ENCODE results near the gene ETV4. TPM values are rescaled to one million over a fixed set of nuclear protein-coding genes. Genes with fewer than 3 reads are reported as not detected.

Gene ETV4
- total RNA-seq, 1 donor from 2014 or later = 5.9 TPM

DNA sequence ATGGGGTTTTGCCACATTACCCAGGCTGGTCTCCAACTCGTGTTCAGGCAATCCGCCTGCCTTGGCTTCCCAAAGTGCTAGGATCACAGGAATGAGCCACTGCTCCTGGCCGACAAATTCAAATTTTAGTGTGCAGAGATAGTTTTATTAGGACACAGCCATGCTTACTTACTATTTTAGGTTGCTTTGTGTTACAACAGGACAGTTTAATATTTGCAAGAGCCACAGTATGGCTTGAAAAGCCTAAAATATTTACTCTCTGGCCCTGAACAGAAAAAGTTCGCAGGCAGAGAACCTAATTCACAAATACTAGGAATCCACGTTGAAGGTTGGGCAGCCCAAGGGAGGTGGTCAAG, 12.6 kb upstream of the ETV4 start:
- Mint-ChIP-seq H3K27me3 (ENCODE audit: unreplicated experiment) (peaks cover 21% of the 10 kb centered on the region), H3K4me1 (ENCODE audit: unreplicated experiment) (peaks cover 11% of the 10 kb centered on the region), H3K4me3 (ENCODE audit: unreplicated experiment) (no peak overlapping the region), H3K27ac (ENCODE audit: unreplicated experiment) (no peak overlapping the region), H3K9me3 (ENCODE audit: unreplicated experiment) (no peaks in the 10 kb centered on the region), H3K36me3 (ENCODE audit: unreplicated experiment) (no peaks in the 10 kb centered on the region)
- no peak for DNase-seq (ENCODE audit: extremely low spot score, unreplicated experiment)
- TF ChIP-seq, protein P1, sequence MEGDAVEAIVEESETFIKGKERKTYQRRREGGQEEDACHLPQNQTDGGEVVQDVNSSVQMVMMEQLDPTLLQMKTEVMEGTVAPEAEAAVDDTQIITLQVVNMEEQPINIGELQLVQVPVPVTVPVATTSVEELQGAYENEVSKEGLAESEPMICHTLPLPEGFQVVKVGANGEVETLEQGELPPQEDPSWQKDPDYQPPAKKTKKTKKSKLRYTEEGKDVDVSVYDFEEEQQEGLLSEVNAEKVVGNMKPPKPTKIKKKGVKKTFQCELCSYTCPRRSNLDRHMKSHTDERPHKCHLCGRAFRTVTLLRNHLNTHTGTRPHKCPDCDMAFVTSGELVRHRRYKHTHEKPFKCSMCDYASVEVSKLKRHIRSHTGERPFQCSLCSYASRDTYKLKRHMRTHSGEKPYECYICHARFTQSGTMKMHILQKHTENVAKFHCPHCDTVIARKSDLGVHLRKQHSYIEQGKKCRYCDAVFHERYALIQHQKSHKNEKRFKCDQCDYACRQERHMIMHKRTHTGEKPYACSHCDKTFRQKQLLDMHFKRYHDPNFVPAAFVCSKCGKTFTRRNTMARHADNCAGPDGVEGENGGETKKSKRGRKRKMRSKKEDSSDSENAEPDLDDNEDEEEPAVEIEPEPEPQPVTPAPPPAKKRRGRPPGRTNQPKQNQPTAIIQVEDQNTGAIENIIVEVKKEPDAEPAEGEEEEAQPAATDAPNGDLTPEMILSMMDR (IDR thresholded peaks at IDR 0.05) = no peak

DNA sequence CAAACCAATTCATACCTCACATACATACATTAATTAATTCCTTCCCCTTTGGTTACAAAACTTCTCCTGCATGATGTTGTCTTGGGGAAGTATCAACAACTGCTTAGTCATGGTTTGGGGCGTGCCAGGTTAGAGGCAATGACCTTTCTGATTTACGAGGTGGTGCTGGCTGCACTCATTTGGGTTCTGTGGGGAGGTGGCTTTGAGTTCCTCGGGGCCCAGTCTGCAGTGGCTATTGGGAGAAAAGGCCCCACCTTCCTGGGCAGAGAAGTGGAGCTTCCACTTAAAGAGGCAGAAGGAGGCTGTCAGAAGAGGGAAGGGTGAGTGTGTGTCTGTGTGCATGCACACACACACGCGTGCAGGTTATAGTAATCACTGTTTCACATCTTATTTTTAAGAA, 10.2 kb upstream of the ETV4 start:
- H3K4me1 Mint-ChIP-seq (ENCODE audit: unreplicated experiment) = peaks cover 1% of the 10 kb centered on the region
- H3K9me3 Mint-ChIP-seq (ENCODE audit: unreplicated experiment) = no peaks in the 10 kb centered on the region
- no peak overlapping the region for H3K4me3 Mint-ChIP-seq (ENCODE audit: unreplicated experiment)
- TF ChIP-seq, protein P1 (IDR thresholded peaks at IDR 0.05) = no peak
- no peak for DNase-seq (ENCODE audit: extremely low spot score, unreplicated experiment)
- H3K27me3 Mint-ChIP-seq (ENCODE audit: unreplicated experiment) = peaks cover 17% of the 10 kb centered on the region
- H3K36me3 Mint-ChIP-seq (ENCODE audit: unreplicated experiment) = no peaks in the 10 kb centered on the region
- no peak overlapping the region for H3K27ac Mint-ChIP-seq (ENCODE audit: unreplicated experiment)

DNA sequence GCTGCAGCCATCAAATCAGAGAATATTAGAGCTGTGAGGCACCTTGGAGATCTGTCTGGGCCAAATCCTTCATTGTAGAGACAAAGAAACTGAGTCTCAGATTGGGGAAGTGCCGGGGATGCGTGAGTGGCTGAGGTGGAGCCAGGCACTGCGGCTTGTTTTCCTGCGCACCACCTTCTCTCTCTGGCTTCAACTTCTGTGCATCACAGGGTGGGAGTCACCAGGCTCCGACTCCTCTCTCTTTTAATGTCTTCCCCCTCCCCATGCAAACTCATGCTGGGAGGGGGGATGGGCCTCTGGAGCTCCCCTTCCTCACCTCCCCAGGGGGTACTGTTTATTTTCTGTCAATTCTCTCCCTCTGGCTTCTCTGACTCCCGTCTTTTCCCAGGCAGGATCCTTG, 8.7 kb upstream of the ETV4 start:
- TF ChIP-seq, protein P1 (IDR thresholded peaks at IDR 0.05) = no peak
- no peaks in the 10 kb centered on the region for H3K9me3 Mint-ChIP-seq (ENCODE audit: unreplicated experiment)
- peaks cover 1% of the 10 kb centered on the region for H3K4me1 Mint-ChIP-seq (ENCODE audit: unreplicated experiment)
- no peak for DNase-seq (ENCODE audit: extremely low spot score, unreplicated experiment)
- H3K27ac Mint-ChIP-seq (ENCODE audit: unreplicated experiment) = no peak overlapping the region
- H3K4me3 Mint-ChIP-seq (ENCODE audit: unreplicated experiment) = no peak overlapping the region
- peaks cover 22% of the 10 kb centered on the region for H3K27me3 Mint-ChIP-seq (ENCODE audit: unreplicated experiment)
- H3K36me3 Mint-ChIP-seq (ENCODE audit: unreplicated experiment) = no peaks in the 10 kb centered on the region

DNA sequence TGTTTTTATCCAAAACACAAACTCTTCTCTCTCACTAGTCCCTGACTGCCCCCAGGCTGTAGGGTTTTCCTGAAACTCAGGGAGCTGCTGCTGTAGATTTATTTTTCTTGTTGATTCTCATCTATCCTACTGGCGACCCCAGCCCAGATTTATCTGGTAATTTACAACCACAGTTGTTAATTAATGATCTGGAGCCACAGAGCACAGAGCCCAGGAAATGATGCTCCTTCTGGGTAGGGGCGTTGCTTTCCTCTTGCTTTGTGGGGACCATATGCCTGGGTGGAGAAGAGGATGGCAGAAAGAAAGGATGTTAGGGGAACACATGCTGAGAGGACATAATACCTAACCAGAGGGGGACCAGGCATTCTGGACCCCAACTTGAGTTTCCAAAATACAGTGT, 7.4 kb upstream of the ETV4 start:
- Mint-ChIP-seq H3K4me3 (ENCODE audit: unreplicated experiment) (no peak overlapping the region), H3K27ac (ENCODE audit: unreplicated experiment) (no peak overlapping the region), H3K9me3 (ENCODE audit: unreplicated experiment) (no peaks in the 10 kb centered on the region), H3K27me3 (ENCODE audit: unreplicated experiment) (peaks cover 22% of the 10 kb centered on the region), H3K4me1 (ENCODE audit: unreplicated experiment) (peaks cover 1% of the 10 kb centered on the region), H3K36me3 (ENCODE audit: unreplicated experiment) (no peaks in the 10 kb centered on the region)
- DNase-seq (ENCODE audit: extremely low spot score, unreplicated experiment) = no peak
- TF ChIP-seq, protein P1 (IDR thresholded peaks at IDR 0.05) = no peak

DNA sequence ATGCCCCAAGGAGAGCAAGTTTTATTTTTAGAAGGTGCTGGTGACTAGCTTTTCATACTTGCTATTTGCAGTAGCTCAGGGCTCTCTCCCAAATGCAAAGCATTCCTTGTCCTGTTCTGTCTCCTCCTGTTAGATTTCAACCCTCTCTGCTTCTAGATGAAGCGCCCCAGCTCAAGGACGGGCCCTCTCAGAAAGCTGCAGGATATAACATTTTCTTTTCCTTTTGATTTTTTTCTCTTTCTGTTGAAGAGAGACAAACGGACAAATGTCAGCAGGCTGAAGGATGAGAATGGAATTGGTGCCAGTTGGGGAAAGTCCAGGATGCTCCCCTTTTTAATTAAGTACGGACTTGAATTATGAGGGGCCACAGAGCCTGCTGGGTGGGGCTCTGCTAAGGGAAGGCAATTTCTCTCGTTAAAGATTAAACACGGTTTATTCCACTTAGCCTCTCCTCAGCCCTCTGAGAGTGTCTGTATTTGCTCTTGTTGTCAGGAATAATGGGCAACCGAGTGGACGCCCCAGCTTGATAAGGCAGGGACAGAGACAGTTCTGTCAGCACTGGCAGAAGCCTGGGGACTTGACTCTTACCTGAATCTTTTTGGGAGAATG, 6.2 kb upstream of the ETV4 start:
- H3K27me3 Mint-ChIP-seq (ENCODE audit: unreplicated experiment) = peaks cover 22% of the 10 kb centered on the region
- no peak overlapping the region for H3K4me3 Mint-ChIP-seq (ENCODE audit: unreplicated experiment)
- TF ChIP-seq, protein P1 (IDR thresholded peaks at IDR 0.05) = no peak
- no peaks in the 10 kb centered on the region for H3K9me3 Mint-ChIP-seq (ENCODE audit: unreplicated experiment)
- DNase-seq (ENCODE audit: extremely low spot score, unreplicated experiment) = no peak
- H3K27ac Mint-ChIP-seq (ENCODE audit: unreplicated experiment) = no peak overlapping the region
- H3K36me3 Mint-ChIP-seq (ENCODE audit: unreplicated experiment) = no peaks in the 10 kb centered on the region
- H3K4me1 Mint-ChIP-seq (ENCODE audit: unreplicated experiment) = peaks cover 1% of the 10 kb centered on the region
